Thyroid gland (tissue), 4 donors: Measurements from ENCODE around the gene CPE.

Source experiments
- POLR2A ChIP-seq, 2 donors: fragments of 450-650 bp; IDR thresholded peaks; one replicate each; pipeline ENCODE4 v1.6.1; 2017; ENCODE audit warnings: antibody characterized with exemption in 2 of 2, mild to moderate bottlenecking in 2 of 2, moderate library complexity in 1 of 2
- TF ChIP-seq, protein P1 (sequence below), 6 experiments: fragments of 200-600 bp in 3 of 6; fragments of 450-650 bp in 3 of 6; sonication (generic) in 3 of 6; IDR thresholded peaks; one replicate each; pipeline ENCODE4 v1.5.1; 2016 to 2019; ENCODE audit warnings: antibody characterized with exemption in 6 of 6, mild to moderate bottlenecking in 2 of 6, inconsistent platforms in 1 of 6, moderate library complexity in 1 of 6

DNA sequence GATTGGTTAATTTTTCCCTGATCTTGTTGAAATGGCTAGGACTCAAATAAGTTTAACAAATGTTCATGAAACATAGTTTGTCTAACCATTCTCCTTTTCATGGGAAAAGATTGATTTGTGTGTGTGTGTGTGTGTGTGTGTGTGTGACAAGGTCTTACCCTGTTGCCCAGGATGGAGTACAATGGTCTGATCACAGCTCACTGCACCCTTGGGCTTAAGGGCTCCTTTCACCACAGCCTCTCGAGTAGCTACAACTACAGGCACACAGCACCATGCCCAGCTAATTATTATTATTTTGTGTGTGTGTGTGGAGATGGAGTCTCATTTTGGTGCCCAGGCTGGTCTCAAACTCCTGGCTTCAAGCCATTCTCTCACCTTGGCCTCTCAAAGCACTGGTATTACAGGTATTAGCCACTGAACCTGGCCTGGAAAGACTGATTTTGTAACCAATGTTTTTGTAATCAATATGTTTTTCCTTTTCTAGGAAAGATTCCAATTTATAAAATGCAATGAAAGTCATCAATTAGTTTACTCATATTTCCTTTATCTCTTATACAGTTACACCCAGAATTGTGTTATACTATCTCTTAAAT is 139.3 kb downstream of the CPE start:
- TF ChIP-seq, protein P1, sequence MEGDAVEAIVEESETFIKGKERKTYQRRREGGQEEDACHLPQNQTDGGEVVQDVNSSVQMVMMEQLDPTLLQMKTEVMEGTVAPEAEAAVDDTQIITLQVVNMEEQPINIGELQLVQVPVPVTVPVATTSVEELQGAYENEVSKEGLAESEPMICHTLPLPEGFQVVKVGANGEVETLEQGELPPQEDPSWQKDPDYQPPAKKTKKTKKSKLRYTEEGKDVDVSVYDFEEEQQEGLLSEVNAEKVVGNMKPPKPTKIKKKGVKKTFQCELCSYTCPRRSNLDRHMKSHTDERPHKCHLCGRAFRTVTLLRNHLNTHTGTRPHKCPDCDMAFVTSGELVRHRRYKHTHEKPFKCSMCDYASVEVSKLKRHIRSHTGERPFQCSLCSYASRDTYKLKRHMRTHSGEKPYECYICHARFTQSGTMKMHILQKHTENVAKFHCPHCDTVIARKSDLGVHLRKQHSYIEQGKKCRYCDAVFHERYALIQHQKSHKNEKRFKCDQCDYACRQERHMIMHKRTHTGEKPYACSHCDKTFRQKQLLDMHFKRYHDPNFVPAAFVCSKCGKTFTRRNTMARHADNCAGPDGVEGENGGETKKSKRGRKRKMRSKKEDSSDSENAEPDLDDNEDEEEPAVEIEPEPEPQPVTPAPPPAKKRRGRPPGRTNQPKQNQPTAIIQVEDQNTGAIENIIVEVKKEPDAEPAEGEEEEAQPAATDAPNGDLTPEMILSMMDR (IDR thresholded peaks at IDR 0.05), result no peak
- no peak for TF ChIP-seq POLR2A (IDR thresholded peaks at IDR 0.05)
